GM20431 (cell line): ENCODE measurements around the gene TCP11L2.
"Not testable (repeated sequence)": the region's sequence is repeated elsewhere in the genome, so short reads cannot be mapped to it uniquely, and the experiment has no call there.

Experiments used
- in situ Hi-C: fragments of 300-500 bp; cut with MseI, MboI; formaldehyde crosslinking; loops from one replicate; pipeline ENCODE4 v1.15.0; 2020; ENCODE audit warnings: low sequenced_read_pairs; ENCODE audit not compliant: unreplicated experiment

Gene TCP11L2

GRCh38 chr12:106304001-106304421, 1.5 kb downstream of the TCP11L2 start:
- in situ Hi-C loops = no loop called here

- in situ Hi-C loops = no loop called here
Observed at GRCh38 chr12:106304797-106305196, 2.3 kb downstream of the TCP11L2 start.

GRCh38 chr12:106305376-106305775, 2.8 kb downstream of the TCP11L2 start:
- in situ Hi-C loops = no loop called here

GRCh38 chr12:106307181-106307580, 4.6 kb downstream of the TCP11L2 start:
- in situ Hi-C loops = no loop called here

- in situ Hi-C loops = no loop called here
Observed at GRCh38 chr12:106308121-106308520, 5.6 kb downstream of the TCP11L2 start.

GRCh38 chr12:106308611-106309010, 6.1 kb downstream of the TCP11L2 start:
- in situ Hi-C loops = no loop called here

- in situ Hi-C loops = no loop called here
Observed at GRCh38 chr12:106309671-106310505, 7.4 kb downstream of the TCP11L2 start.

- in situ Hi-C loops = no loop called here
Observed at GRCh38 chr12:106310687-106311086, 8.2 kb downstream of the TCP11L2 start.

GRCh38 chr12:106311139-106311538, 8.6 kb downstream of the TCP11L2 start:
- in situ Hi-C loops = no loop called here

- in situ Hi-C loops = not testable (repeated sequence)
Observed at GRCh38 chr12:106313413-106313812, 10.9 kb downstream of the TCP11L2 start.

- in situ Hi-C loops = no loop called here
Observed at GRCh38 chr12:106315523-106315922, 13.0 kb downstream of the TCP11L2 start.

GRCh38 chr12:106317406-106318082, 15.0 kb downstream of the TCP11L2 start:
- in situ Hi-C loops = no loop called here

- in situ Hi-C loops = no loop called here
Observed at GRCh38 chr12:106321139-106321850, 18.8 kb downstream of the TCP11L2 start.

GRCh38 chr12:106323537-106323936, 21.0 kb downstream of the TCP11L2 start:
- in situ Hi-C loops = no loop called here

- in situ Hi-C loops = no loop called here
Observed at GRCh38 chr12:106327309-106327869, 24.9 kb downstream of the TCP11L2 start.

GRCh38 chr12:106328735-106329134, 26.2 kb downstream of the TCP11L2 start:
- in situ Hi-C loops = no loop called here

- in situ Hi-C loops = no loop called here
Observed at GRCh38 chr12:106329231-106329982, 26.9 kb downstream of the TCP11L2 start.

- in situ Hi-C loops = no loop called here
Observed at GRCh38 chr12:106331599-106331998, 29.1 kb downstream of the TCP11L2 start.

- in situ Hi-C loops = no loop called here
Observed at GRCh38 chr12:106332536-106332935, 30.0 kb downstream of the TCP11L2 start.

- in situ Hi-C loops = no loop called here
Observed at GRCh38 chr12:106333010-106333409, 30.5 kb downstream of the TCP11L2 start.
